HEK293 (cell line): ENCODE data around the gene RNF123.

Experiments
- BCL11A ChIP-seq: fragments of 450-650 bp; formaldehyde crosslinking; IDR thresholded peaks from 2 replicates; pipeline ENCODE4 v1.5.1; 2016; ENCODE audit warnings: low read depth, missing biosample characterization, missing genetic modification characterization
- BCL11B ChIP-seq: fragments of 450-650 bp; formaldehyde crosslinking; IDR thresholded peaks from 2 replicates; pipeline ENCODE4 v1.5.1; 2016; ENCODE audit warnings: low read depth, missing biosample characterization, missing genetic modification characterization
- EGR2 ChIP-seq: fragments of 450-650 bp; formaldehyde crosslinking; IDR thresholded peaks from 2 replicates; pipeline ENCODE4 v1.5.1; 2016; ENCODE audit warnings: low read depth, missing biosample characterization, missing genetic modification characterization
- KLF1 ChIP-seq: fragments of 450-650 bp; formaldehyde crosslinking; IDR thresholded peaks from 2 replicates; pipeline ENCODE4 v1.5.1; 2016; ENCODE audit warnings: missing biosample characterization, missing genetic modification characterization
- ZBTB48 ChIP-seq: fragments of 450-650 bp; formaldehyde crosslinking; IDR thresholded peaks from 2 replicates; pipeline ENCODE4 v1.5.1; 2016; ENCODE audit warnings: missing biosample characterization, missing genetic modification characterization
- ZFHX2 ChIP-seq: fragments of 450-650 bp; formaldehyde crosslinking; conservative IDR thresholded peaks from 2 replicates; pipeline ENCODE4 v1.5.1; 2016; ENCODE audit warnings: missing biosample characterization, missing genetic modification characterization
- ZNF121 ChIP-seq: fragments of 450-650 bp; formaldehyde crosslinking; IDR thresholded peaks from 2 replicates; pipeline ENCODE4 v1.5.1; 2016; ENCODE audit warnings: missing biosample characterization, missing genetic modification characterization
- ZNF239 ChIP-seq: fragments of 450-650 bp; formaldehyde crosslinking; IDR thresholded peaks from 2 replicates; pipeline ENCODE4 v1.5.1; 2016; ENCODE audit warnings: missing biosample characterization, missing genetic modification characterization
- ZNF433 ChIP-seq: fragments of 450-650 bp; formaldehyde crosslinking; IDR thresholded peaks from 2 replicates; pipeline ENCODE4 v1.5.1; 2016; ENCODE audit warnings: missing biosample characterization, missing genetic modification characterization, low read depth
- ZNF521 ChIP-seq: fragments of 450-650 bp; formaldehyde crosslinking; IDR thresholded peaks from 2 replicates; pipeline ENCODE4 v1.5.1; 2017; ENCODE audit warnings: missing biosample characterization, mild to moderate bottlenecking, missing genetic modification characterization
- ZNF544 ChIP-seq: fragments of 450-650 bp; formaldehyde crosslinking; IDR thresholded peaks from 2 replicates; pipeline ENCODE4 v1.5.0; 2017; ENCODE audit warnings: missing biosample characterization, missing genetic modification characterization
- ZNF548 ChIP-seq: fragments of 450-650 bp; formaldehyde crosslinking; IDR thresholded peaks from 2 replicates; pipeline ENCODE4 v1.5.1; 2016; ENCODE audit warnings: missing biosample characterization, missing genetic modification characterization
- ZNF654 ChIP-seq: fragments of 450-650 bp; formaldehyde crosslinking; IDR thresholded peaks from 2 replicates; pipeline ENCODE4 v1.5.1; 2016; ENCODE audit warnings: low read depth, missing biosample characterization, missing genetic modification characterization
- ZXDB ChIP-seq: fragments of 450-650 bp; formaldehyde crosslinking; IDR thresholded peaks from 2 replicates; pipeline ENCODE4 v1.5.1; 2016; ENCODE audit warnings: missing biosample characterization, missing genetic modification characterization
- TF ChIP-seq, protein P1 (sequence below): fragments of 450-650 bp; formaldehyde crosslinking; conservative IDR thresholded peaks from 2 replicates; pipeline ENCODE4 v1.5.1; 2016; ENCODE audit warnings: low read depth, missing biosample characterization, missing genetic modification characterization
- TF ChIP-seq, protein P2 (sequence below): fragments of 450-650 bp; formaldehyde crosslinking; IDR thresholded peaks from 2 replicates; pipeline ENCODE4 v1.5.1; 2017; ENCODE audit warnings: missing biosample characterization, missing genetic modification characterization
- TF ChIP-seq, protein P3 (sequence below): fragments of 450-650 bp; formaldehyde crosslinking; IDR thresholded peaks from 2 replicates; pipeline ENCODE4 v1.5.1; 2016; ENCODE audit warnings: missing biosample characterization, missing genetic modification characterization
- TF ChIP-seq, protein P4 (sequence below): fragments of 450-650 bp; formaldehyde crosslinking; IDR thresholded peaks from 2 replicates; pipeline ENCODE4 v1.5.1; 2017; ENCODE audit warnings: missing biosample characterization, missing genetic modification characterization
- TF ChIP-seq, protein P5 (sequence below): fragments of 450-650 bp; formaldehyde crosslinking; IDR thresholded peaks from 2 replicates; pipeline ENCODE4 v1.5.1; 2016; ENCODE audit warnings: missing biosample characterization, missing genetic modification characterization
- TF ChIP-seq, protein P6 (sequence below): fragments of 450-650 bp; formaldehyde crosslinking; IDR thresholded peaks from 2 replicates; pipeline ENCODE4 v1.5.1; 2017; ENCODE audit warnings: missing biosample characterization, missing genetic modification characterization
- TF ChIP-seq, protein P7 (sequence below): fragments of 450-650 bp; formaldehyde crosslinking; IDR thresholded peaks from 2 replicates; pipeline ENCODE4 v1.5.1; 2016; ENCODE audit warnings: missing biosample characterization, missing genetic modification characterization
- TF ChIP-seq, protein P8 (sequence below): fragments of 450-650 bp; formaldehyde crosslinking; conservative IDR thresholded peaks from 2 replicates; pipeline ENCODE4 v1.5.1; 2016; ENCODE audit warnings: low read depth, missing biosample characterization, missing genetic modification characterization

RNF123 gene

DNA sequence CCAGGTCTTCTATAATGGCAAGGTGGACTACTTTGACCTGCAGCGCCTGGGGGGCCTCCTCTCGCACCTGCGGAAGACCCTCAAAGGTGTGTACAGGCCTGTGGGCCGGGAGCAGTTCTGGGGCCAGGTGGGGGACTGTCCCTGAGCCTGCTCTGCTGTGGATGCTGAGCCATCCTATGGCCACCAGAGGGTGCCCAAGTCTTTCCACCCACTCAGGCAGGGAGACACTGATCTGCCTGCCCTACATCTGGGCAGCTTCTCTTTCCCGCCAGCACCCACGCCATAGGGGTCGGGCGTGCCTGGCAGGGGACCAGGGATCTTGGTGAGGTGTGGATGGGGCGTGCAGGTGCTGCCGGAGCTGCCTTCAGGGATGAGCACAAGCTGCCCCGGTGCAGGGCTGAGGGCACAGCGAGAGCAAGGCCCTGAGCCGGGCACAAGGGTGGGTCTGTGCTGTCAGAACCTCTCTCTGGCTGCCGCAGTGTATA is 14.1 kb downstream of the RNF123 start (continued):
- TF ChIP-seq, protein P1, sequence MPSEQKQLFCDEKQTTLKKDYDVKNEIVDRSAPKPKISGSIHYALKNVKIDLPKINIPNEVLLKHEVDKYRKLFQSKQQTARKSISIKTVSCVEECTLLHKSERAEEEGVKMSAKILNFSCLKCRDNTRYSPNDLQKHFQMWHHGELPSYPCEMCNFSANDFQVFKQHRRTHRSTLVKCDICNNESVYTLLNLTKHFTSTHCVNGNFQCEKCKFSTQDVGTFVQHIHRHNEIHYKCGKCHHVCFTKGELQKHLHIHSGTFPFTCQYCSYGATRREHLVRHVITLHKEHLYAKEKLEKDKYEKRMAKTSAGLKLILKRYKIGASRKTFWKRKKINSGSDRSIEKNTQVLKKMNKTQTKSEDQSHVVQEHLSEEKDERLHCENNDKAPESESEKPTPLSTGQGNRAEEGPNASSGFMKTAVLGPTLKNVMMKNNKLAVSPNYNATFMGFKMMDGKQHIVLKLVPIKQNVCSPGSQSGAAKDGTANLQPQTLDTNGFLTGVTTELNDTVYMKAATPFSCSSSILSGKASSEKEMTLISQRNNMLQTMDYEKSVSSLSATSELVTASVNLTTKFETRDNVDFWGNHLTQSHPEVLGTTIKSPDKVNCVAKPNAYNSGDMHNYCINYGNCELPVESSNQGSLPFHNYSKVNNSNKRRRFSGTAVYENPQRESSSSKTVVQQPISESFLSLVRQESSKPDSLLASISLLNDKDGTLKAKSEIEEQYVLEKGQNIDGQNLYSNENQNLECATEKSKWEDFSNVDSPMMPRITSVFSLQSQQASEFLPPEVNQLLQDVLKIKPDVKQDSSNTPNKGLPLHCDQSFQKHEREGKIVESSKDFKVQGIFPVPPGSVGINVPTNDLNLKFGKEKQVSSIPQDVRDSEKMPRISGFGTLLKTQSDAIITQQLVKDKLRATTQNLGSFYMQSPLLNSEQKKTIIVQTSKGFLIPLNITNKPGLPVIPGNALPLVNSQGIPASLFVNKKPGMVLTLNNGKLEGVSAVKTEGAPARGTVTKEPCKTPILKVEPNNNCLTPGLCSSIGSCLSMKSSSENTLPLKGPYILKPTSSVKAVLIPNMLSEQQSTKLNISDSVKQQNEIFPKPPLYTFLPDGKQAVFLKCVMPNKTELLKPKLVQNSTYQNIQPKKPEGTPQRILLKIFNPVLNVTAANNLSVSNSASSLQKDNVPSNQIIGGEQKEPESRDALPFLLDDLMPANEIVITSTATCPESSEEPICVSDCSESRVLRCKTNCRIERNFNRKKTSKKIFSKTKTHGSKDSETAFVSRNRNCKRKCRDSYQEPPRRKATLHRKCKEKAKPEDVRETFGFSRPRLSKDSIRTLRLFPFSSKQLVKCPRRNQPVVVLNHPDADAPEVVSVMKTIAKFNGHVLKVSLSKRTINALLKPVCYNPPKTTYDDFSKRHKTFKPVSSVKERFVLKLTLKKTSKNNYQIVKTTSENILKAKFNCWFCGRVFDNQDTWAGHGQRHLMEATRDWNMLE, result no peak
- TF ChIP-seq ZFHX2 (tag by site-specific recombination) (peak; percentile 82), ZNF121 (no peak), ZNF548 (tag by site-specific recombination) (no peak), ZNF521 (no peak), ZNF544 (tag by site-specific recombination) (no peak), ZXDB (tag by site-specific recombination) (no peak), BCL11B (no peak), ZNF654 (peak; percentile 70), ZNF239 (tag by site-specific recombination) (no peak), BCL11A (no peak), EGR2 (tag by site-specific recombination) (peak; percentile 81), ZBTB48 (0 out of 2 replicates have a peak, but pooled peaks have one; percentile 40), ZNF433 (no peak), KLF1 (peak; percentile 25; the same call in 1 of the 2 replicates)
- TF ChIP-seq, protein P2, sequence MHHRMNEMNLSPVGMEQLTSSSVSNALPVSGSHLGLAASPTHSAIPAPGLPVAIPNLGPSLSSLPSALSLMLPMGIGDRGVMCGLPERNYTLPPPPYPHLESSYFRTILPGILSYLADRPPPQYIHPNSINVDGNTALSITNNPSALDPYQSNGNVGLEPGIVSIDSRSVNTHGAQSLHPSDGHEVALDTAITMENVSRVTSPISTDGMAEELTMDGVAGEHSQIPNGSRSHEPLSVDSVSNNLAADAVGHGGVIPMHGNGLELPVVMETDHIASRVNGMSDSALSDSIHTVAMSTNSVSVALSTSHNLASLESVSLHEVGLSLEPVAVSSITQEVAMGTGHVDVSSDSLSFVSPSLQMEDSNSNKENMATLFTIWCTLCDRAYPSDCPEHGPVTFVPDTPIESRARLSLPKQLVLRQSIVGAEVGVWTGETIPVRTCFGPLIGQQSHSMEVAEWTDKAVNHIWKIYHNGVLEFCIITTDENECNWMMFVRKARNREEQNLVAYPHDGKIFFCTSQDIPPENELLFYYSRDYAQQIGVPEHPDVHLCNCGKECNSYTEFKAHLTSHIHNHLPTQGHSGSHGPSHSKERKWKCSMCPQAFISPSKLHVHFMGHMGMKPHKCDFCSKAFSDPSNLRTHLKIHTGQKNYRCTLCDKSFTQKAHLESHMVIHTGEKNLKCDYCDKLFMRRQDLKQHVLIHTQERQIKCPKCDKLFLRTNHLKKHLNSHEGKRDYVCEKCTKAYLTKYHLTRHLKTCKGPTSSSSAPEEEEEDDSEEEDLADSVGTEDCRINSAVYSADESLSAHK, result no peak
- TF ChIP-seq, protein P3, sequence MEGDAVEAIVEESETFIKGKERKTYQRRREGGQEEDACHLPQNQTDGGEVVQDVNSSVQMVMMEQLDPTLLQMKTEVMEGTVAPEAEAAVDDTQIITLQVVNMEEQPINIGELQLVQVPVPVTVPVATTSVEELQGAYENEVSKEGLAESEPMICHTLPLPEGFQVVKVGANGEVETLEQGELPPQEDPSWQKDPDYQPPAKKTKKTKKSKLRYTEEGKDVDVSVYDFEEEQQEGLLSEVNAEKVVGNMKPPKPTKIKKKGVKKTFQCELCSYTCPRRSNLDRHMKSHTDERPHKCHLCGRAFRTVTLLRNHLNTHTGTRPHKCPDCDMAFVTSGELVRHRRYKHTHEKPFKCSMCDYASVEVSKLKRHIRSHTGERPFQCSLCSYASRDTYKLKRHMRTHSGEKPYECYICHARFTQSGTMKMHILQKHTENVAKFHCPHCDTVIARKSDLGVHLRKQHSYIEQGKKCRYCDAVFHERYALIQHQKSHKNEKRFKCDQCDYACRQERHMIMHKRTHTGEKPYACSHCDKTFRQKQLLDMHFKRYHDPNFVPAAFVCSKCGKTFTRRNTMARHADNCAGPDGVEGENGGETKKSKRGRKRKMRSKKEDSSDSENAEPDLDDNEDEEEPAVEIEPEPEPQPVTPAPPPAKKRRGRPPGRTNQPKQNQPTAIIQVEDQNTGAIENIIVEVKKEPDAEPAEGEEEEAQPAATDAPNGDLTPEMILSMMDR (tag by site-specific recombination), result peak; percentile 84
- TF ChIP-seq, protein P4, sequence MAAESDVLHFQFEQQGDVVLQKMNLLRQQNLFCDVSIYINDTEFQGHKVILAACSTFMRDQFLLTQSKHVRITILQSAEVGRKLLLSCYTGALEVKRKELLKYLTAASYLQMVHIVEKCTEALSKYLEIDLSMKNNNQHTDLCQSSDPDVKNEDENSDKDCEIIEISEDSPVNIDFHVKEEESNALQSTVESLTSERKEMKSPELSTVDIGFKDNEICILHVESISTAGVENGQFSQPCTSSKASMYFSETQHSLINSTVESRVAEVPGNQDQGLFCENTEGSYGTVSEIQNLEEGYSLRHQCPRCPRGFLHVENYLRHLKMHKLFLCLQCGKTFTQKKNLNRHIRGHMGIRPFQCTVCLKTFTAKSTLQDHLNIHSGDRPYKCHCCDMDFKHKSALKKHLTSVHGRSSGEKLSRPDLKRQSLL (tag by site-specific recombination), result no peak
- TF ChIP-seq, protein P5, sequence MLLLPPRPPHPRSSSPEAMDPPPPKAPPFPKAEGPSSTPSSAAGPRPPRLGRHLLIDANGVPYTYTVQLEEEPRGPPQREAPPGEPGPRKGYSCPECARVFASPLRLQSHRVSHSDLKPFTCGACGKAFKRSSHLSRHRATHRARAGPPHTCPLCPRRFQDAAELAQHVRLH, result no peak
- TF ChIP-seq, protein P6, sequence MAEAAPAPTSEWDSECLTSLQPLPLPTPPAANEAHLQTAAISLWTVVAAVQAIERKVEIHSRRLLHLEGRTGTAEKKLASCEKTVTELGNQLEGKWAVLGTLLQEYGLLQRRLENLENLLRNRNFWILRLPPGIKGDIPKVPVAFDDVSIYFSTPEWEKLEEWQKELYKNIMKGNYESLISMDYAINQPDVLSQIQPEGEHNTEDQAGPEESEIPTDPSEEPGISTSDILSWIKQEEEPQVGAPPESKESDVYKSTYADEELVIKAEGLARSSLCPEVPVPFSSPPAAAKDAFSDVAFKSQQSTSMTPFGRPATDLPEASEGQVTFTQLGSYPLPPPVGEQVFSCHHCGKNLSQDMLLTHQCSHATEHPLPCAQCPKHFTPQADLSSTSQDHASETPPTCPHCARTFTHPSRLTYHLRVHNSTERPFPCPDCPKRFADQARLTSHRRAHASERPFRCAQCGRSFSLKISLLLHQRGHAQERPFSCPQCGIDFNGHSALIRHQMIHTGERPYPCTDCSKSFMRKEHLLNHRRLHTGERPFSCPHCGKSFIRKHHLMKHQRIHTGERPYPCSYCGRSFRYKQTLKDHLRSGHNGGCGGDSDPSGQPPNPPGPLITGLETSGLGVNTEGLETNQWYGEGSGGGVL (tag by site-specific recombination), result no peak
- TF ChIP-seq, protein P7, sequence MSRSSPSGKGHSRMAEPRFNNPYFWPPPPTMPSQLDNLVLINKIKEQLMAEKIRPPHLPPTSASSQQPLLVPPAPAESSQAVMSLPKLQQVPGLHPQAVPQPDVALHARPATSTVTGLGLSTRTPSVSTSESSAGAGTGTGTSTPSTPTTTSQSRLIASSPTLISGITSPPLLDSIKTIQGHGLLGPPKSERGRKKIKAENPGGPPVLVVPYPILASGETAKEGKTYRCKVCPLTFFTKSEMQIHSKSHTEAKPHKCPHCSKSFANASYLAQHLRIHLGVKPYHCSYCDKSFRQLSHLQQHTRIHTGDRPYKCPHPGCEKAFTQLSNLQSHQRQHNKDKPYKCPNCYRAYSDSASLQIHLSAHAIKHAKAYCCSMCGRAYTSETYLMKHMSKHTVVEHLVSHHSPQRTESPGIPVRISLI (tag by site-specific recombination), result no peak
- TF ChIP-seq, protein P8, sequence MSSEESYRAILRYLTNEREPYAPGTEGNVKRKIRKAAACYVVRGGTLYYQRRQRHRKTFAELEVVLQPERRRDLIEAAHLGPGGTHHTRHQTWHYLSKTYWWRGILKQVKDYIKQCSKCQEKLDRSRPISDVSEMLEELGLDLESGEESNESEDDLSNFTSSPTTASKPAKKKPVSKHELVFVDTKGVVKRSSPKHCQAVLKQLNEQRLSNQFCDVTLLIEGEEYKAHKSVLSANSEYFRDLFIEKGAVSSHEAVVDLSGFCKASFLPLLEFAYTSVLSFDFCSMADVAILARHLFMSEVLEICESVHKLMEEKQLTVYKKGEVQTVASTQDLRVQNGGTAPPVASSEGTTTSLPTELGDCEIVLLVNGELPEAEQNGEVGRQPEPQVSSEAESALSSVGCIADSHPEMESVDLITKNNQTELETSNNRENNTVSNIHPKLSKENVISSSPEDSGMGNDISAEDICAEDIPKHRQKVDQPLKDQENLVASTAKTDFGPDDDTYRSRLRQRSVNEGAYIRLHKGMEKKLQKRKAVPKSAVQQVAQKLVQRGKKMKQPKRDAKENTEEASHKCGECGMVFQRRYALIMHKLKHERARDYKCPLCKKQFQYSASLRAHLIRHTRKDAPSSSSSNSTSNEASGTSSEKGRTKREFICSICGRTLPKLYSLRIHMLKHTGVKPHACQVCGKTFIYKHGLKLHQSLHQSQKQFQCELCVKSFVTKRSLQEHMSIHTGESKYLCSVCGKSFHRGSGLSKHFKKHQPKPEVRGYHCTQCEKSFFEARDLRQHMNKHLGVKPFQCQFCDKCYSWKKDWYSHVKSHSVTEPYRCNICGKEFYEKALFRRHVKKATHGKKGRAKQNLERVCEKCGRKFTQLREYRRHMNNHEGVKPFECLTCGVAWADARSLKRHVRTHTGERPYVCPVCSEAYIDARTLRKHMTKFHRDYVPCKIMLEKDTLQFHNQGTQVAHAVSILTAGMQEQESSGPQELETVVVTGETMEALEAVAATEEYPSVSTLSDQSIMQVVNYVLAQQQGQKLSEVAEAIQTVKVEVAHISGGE (tag by site-specific recombination), result no peak
